Kidney (tissue), 14 donors: ENCODE results near the gene KCNA2. TPM values are rescaled to one million over a fixed set of nuclear protein-coding genes. Genes with fewer than 3 reads are reported as not detected.

Experiments used
- DNase-seq, 5 donors: peaks; one replicate each; pipeline ENCODE4 v3.0.0-alpha.2; 2013 to 2020
- FAIRE-seq: peaks from 2 replicates; lab custom pipeline; 2012; peaks lifted over from hg19 to GRCh38; lab: Jason Lieb, UNC
- H3K27ac ChIP-seq, 2 donors: one replicate each; pipeline ENCODE4 v1.7.0; 2013; ENCODE audit warnings: low read depth in 2 of 2, low read length in 2 of 2, inconsistent platforms in 1 of 2
- H3K27me3 ChIP-seq: one replicate; pipeline ENCODE4 v1.7.1; 2013; ENCODE audit warnings: low read length, inconsistent platforms; ENCODE audit not compliant: control insufficient read depth, insufficient read depth
- H3K36me3 ChIP-seq, 3 donors: one replicate each; pipeline versions ENCODE4 v1.7.0 to v1.7.1; 2013; ENCODE audit warnings: low read length in 3 of 3, control low read depth in 1 of 3, inconsistent platforms in 1 of 3; ENCODE audit not compliant: insufficient read depth in 3 of 3, control insufficient read depth in 2 of 3
- H3K4me1 ChIP-seq, 3 donors: one replicate each; pipeline versions ENCODE4 v1.7.0 to v1.7.1; 2013; ENCODE audit warnings: low read length in 3 of 3, inconsistent platforms in 1 of 3, low read depth in 1 of 3; ENCODE audit not compliant: control insufficient read depth in 2 of 3, insufficient read depth in 2 of 3
- H3K4me3 ChIP-seq, 3 donors: one replicate each; pipeline versions ENCODE4 v1.7.0 to v1.8.1; 2013; ENCODE audit warnings: low read length in 3 of 3, control low read depth in 1 of 3, inconsistent platforms in 1 of 3
- H3K9ac ChIP-seq, 3 donors: one replicate each; pipeline versions ENCODE4 v1.7.0 to v1.7.1; 2013; ENCODE audit warnings: low read length in 3 of 3, control low read depth in 1 of 3, inconsistent platforms in 1 of 3
- H3K9me3 ChIP-seq, 3 donors: one replicate each; pipeline versions ENCODE4 v1.7.0 to v1.7.1; 2013; ENCODE audit warnings: low read length in 3 of 3, control low read depth in 1 of 3, inconsistent platforms in 1 of 3; ENCODE audit not compliant: control insufficient read depth in 2 of 3, insufficient read depth in 1 of 3
- CTCF ChIP-seq: IDR thresholded peaks from 3 replicates; pipeline ENCODE4 v1.5.1; 2012; ENCODE audit warnings: mild to moderate bottlenecking, moderate library complexity, borderline replicate concordance; ENCODE audit not compliant: insufficient read depth; ENCODE audit errors: extremely low read depth
- intact Hi-C: fragments of 100-400 bp; cut with DNase I; formaldehyde crosslinking; loops from one replicate; pipeline ENCODE4 v1.11.1; 2022
- polyA plus RNA-seq: library from polyadenylated mRNA; stranded (reverse); fragments of 350-450 nt; fragmentation: Illumina TruSeq; extraction: RNeasy Lipid Tissue Mini Kit (QIAGEN cat#74804); gene quantifications from one replicate; pipeline ENCODE4 v1.2.3, GENCODE V29; 2014; ENCODE audit warnings: low read depth, low replicate concordance; ENCODE audit not compliant: insufficient read depth
- total RNA-seq: library from RNA; stranded (reverse); fragmentation: NEBNext Ultra II Directional; extraction: Animal tissue kit (Norgen Biotek cat#: 25700); gene quantifications from one replicate; pipeline ENCODE4 v1.2.1, GENCODE V29; 2021
- donor health status: control.
- donor health status: control.
- donor health status: control.
- donor health status: control.
- donor health status: control.
- donor health status: DM: yes; HTN: yes; CAD: no.
- donor health status: Normal renal cell carcinoma (clear cell type).

The KCNA2 gene
- total and polyA plus RNA-seq, 2 donors from 2014 or later, result 0.09 to 1.3 TPM

GRCh38 chr1:110584045-110584444, 22.1 kb downstream of the KCNA2 start:
- intact Hi-C loops, result no loop called here
- Histone ChIP-seq H3K27ac (no peak overlapping the region), H3K9me3 (no peaks in the 10 kb centered on the region), H3K4me3 (no peak overlapping the region), H3K36me3 (no peaks in the 10 kb centered on the region), H3K9ac (no peak overlapping the region), H3K4me1 (no peaks in the 10 kb centered on the region), H3K27me3 (no peaks in the 10 kb centered on the region)
- TF ChIP-seq CTCF, result no peak
- DNase-seq (peak in 1 of 5 donors; percentile 2), FAIRE-seq (no peak)

GRCh38 chr1:110583505-110583904, 22.7 kb downstream of the KCNA2 start:
- intact Hi-C loops, result no loop called here
- H3K27ac ChIP-seq, result no peak overlapping the region
- H3K4me1 ChIP-seq, result no peaks in the 10 kb centered on the region
- H3K36me3 ChIP-seq, result no peaks in the 10 kb centered on the region
- H3K9ac ChIP-seq, result no peak overlapping the region
- H3K27me3 ChIP-seq, result no peaks in the 10 kb centered on the region
- no peaks in the 10 kb centered on the region for H3K9me3 ChIP-seq
- H3K4me3 ChIP-seq, result no peak overlapping the region
- no peak for TF ChIP-seq CTCF
- DNase-seq (peak in 1 of 5 donors; percentile 0), FAIRE-seq (no peak)

- Histone ChIP-seq H3K27me3 (no peaks in the 10 kb centered on the region), H3K9me3 (no peaks in the 10 kb centered on the region), H3K4me1 (no peaks in the 10 kb centered on the region), H3K36me3 (no peaks in the 10 kb centered on the region), H3K4me3 (no peak overlapping the region), H3K27ac (no peak overlapping the region), H3K9ac (no peak overlapping the region)
- intact Hi-C loops, result no loop called here
- DNase-seq (peak in 1 of 5 donors; percentile 6), FAIRE-seq (no peak)
- TF ChIP-seq CTCF, result no peak
Measured at GRCh38 chr1:110582378-110582777, 23.8 kb downstream of the KCNA2 start.

- Histone ChIP-seq H3K9ac (no peak overlapping the region), H3K4me3 (no peak overlapping the region), H3K27me3 (no peaks in the 10 kb centered on the region), H3K4me1 (no peaks in the 10 kb centered on the region), H3K27ac (no peak overlapping the region), H3K9me3 (no peaks in the 10 kb centered on the region), H3K36me3 (no peaks in the 10 kb centered on the region)
- no peak for TF ChIP-seq CTCF
- intact Hi-C loops, result no loop called here
- DNase-seq (peak in 1 of 5 donors; percentile 9), FAIRE-seq (no peak)
Measured at GRCh38 chr1:110581682-110582145, 24.4 kb downstream of the KCNA2 start.
